ENCODE data around the gene KCNK7. TPM values are rescaled to one million over a fixed set of nuclear protein-coding genes. Genes with fewer than 3 reads are reported as not detected.

The KCNK7 gene
- total RNA-seq, 1 experiment from 2014 or later, result 0.58 TPM

DNA sequence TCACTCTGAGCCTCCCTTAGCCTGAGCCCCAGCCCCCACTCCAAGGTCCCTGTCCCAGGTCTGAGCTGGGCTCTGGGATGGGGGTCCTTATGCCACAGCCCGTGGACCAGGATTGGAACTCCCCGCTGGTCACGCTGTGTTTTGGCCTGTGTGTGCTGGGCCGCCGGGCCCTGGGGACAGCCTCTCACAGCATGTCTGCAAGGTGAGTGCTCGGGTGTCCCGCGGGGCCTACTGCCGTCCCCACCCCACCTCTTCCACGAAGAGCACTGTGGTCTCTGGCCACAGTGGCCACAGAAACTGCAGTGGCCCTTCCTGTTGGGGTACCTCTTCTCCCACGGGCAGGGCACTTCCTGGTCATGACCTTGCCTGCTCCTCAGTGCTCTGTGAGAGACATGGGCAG is 38.8 kb upstream of the KCNK7 start:
- Histone ChIP-seq H3K27ac (ENCODE audit: low read length) (no peak overlapping the region), H3K4me1 (ENCODE audit: insufficient read depth, low read length) (peaks cover 7% of the 10 kb centered on the region), H3K4me2 (ENCODE audit: low read length) (no peak overlapping the region), H3K4me3 (ENCODE audit: low read length) (no peak overlapping the region), H3K9me3 (ENCODE audit: low read length) (no peaks in the 10 kb centered on the region), H4K20me1 (ENCODE audit: low read length) (no peaks in the 10 kb centered on the region), H3K9ac (ENCODE audit: low read length) (no peak overlapping the region), H3F3A (ENCODE audit: low read length, unreplicated experiment) (peaks cover 7% of the 10 kb centered on the region), H3K36me3 (ENCODE audit: low read depth, low read length) (peaks cover 51% of the 10 kb centered on the region), H3K9me2 (replicated peaks; ENCODE audit: low read length) (no peaks in the 10 kb centered on the region), H2AFZ (ENCODE audit: low read length) (no peak overlapping the region), H3K27me3 (ENCODE audit: low read length) (no peaks in the 10 kb centered on the region), H3K79me2 (ENCODE audit: low read length) (no peaks in the 10 kb centered on the region)
- no peak for TF ChIP-seq EZH2 (IDR thresholded peaks at IDR 0.05; ENCODE audit: low read length, unreplicated experiment)
- TF ChIP-seq, protein P1, sequence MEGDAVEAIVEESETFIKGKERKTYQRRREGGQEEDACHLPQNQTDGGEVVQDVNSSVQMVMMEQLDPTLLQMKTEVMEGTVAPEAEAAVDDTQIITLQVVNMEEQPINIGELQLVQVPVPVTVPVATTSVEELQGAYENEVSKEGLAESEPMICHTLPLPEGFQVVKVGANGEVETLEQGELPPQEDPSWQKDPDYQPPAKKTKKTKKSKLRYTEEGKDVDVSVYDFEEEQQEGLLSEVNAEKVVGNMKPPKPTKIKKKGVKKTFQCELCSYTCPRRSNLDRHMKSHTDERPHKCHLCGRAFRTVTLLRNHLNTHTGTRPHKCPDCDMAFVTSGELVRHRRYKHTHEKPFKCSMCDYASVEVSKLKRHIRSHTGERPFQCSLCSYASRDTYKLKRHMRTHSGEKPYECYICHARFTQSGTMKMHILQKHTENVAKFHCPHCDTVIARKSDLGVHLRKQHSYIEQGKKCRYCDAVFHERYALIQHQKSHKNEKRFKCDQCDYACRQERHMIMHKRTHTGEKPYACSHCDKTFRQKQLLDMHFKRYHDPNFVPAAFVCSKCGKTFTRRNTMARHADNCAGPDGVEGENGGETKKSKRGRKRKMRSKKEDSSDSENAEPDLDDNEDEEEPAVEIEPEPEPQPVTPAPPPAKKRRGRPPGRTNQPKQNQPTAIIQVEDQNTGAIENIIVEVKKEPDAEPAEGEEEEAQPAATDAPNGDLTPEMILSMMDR (conservative IDR thresholded peaks at IDR 0.05; ENCODE audit: low read depth, low read length), result no peak
- no peak for TF ChIP-seq EZH2phosphoT487 (IDR thresholded peaks at IDR 0.05; ENCODE audit: borderline replicate concordance, low read length)
- ChIA-PET CTCF (no interaction called here), POLR2A (ENCODE audit: unreplicated experiment) (no interaction called here)
- intact Hi-C loops (cut with micrococcal nuclease), result no loop called here
- ATAC-seq, result no peak
- BruUV-seq (replicated peaks), result no TSS peak
- no peak for DNase-seq

DNA sequence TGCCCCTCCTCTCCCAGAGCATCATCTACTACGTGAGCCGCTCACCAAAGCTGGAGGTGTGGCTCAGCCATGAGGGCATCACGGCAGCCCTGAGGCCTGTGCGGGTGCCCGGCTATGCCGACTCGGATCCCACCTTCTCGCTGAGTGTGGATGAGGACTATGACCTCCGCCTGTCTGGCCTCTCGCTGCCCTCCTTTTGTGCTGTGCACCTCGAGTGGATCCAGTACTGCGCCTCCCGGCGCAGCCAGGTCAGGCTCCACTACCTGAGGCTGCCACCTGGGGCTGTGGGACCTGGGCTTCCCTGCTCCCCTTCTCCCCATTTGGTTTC is 38.5 kb upstream of the KCNK7 start:
- POLR2A ChIA-PET (ENCODE audit: unreplicated experiment), result no interaction called here

DNA sequence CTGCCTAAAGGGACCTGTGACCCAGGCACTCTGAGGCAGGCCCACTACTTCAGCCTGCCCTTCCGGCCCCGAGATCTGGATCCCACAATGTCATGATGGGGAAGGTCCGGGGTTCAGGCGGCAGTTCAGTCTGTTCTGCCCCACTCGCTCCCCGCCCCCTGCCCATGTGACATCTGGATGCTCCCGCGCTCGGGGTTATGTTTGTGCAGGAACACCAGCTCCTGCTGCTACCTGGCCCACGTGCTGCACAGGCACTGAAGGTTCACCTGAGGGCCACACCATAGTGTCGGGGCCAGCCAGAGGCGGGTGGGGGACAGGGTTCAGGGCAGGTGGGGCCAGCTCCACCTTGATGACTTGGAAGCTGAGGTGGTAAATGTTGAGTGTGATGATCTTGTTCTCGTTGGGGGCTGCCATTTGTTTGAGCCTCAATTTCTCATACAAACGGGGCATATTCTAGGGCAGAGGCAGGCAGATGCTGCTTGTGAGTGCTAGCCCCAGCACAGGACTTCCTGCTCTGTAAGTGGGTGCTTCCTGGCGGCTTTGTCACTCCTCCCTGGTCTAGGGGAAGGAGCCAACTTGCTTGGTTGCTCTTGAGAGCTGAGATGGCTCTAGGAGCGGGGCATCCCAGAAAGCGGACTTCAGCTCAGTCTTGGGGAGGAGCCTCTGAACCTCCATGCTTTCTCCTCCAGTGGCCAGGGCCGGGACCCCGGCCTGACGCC is 37.9 kb upstream of the KCNK7 start:
- no peaks in the 10 kb centered on the region for H3K27me3 ChIP-seq (ENCODE audit: low read length)
- H3K27ac ChIP-seq (ENCODE audit: low read length), result no peak overlapping the region
- peaks cover 59% of the 10 kb centered on the region for H3K36me3 ChIP-seq (ENCODE audit: low read depth, low read length)
- ChIA-PET POLR2A (ENCODE audit: unreplicated experiment) (no interaction called here), CTCF (no interaction called here)
- peaks cover 6% of the 10 kb centered on the region for H3K4me1 ChIP-seq (ENCODE audit: insufficient read depth, low read length)
- H3F3A ChIP-seq (ENCODE audit: low read length, unreplicated experiment), result peaks cover 7% of the 10 kb centered on the region
- H3K4me3 ChIP-seq (ENCODE audit: low read length), result no peak overlapping the region
- H2AFZ ChIP-seq (ENCODE audit: low read length), result no peak overlapping the region
- no peak for DNase-seq
- H3K4me2 ChIP-seq (ENCODE audit: low read length), result no peak overlapping the region
- no peaks in the 10 kb centered on the region for H3K9me2 ChIP-seq (replicated peaks; ENCODE audit: low read length)
- no TSS peak for BruUV-seq (replicated peaks)
- H3K9me3 ChIP-seq (ENCODE audit: low read length), result no peaks in the 10 kb centered on the region
- H4K20me1 ChIP-seq (ENCODE audit: low read length), result no peaks in the 10 kb centered on the region
- ATAC-seq, result no peak
- TF ChIP-seq EZH2 (IDR thresholded peaks at IDR 0.05; ENCODE audit: low read length, unreplicated experiment), result no peak
- TF ChIP-seq, protein P1 (conservative IDR thresholded peaks at IDR 0.05; ENCODE audit: low read depth, low read length), result no peak
- no peak for TF ChIP-seq EZH2phosphoT487 (IDR thresholded peaks at IDR 0.05; ENCODE audit: borderline replicate concordance, low read length)
- no peak overlapping the region for H3K9ac ChIP-seq (ENCODE audit: low read length)
- intact Hi-C loops (cut with micrococcal nuclease), result no loop called here
- H3K79me2 ChIP-seq (ENCODE audit: low read length), result no peaks in the 10 kb centered on the region

More for the DNA sequence above, 38.5 kb upstream of the KCNK7 start:
- H3K9me3 ChIP-seq (ENCODE audit: low read length), result no peaks in the 10 kb centered on the region
- TF ChIP-seq, protein P1 (conservative IDR thresholded peaks at IDR 0.05; ENCODE audit: low read depth, low read length), result no peak
- TF ChIP-seq EZH2phosphoT487 (IDR thresholded peaks at IDR 0.05; ENCODE audit: borderline replicate concordance, low read length) (no peak), EZH2 (IDR thresholded peaks at IDR 0.05; ENCODE audit: low read length, unreplicated experiment) (no peak)
- H3K4me1 ChIP-seq (ENCODE audit: insufficient read depth, low read length), result peaks cover 7% of the 10 kb centered on the region
- no peak overlapping the region for H3K9ac ChIP-seq (ENCODE audit: low read length)
- CTCF ChIA-PET, result no interaction called here
- no peak overlapping the region for H3K27ac ChIP-seq (ENCODE audit: low read length)
- BruUV-seq (replicated peaks), result no TSS peak
- no peak overlapping the region for H2AFZ ChIP-seq (ENCODE audit: low read length)
- peaks cover 54% of the 10 kb centered on the region for H3K36me3 ChIP-seq (ENCODE audit: low read depth, low read length)
- DNase-seq, result no peak
- no peaks in the 10 kb centered on the region for H3K27me3 ChIP-seq (ENCODE audit: low read length)
- H3K4me3 ChIP-seq (ENCODE audit: low read length), result no peak overlapping the region
- no peaks in the 10 kb centered on the region for H3K79me2 ChIP-seq (ENCODE audit: low read length)
- intact Hi-C loops (cut with micrococcal nuclease), result no loop called here
- ATAC-seq, result no peak
- H3K4me2 ChIP-seq (ENCODE audit: low read length), result no peak overlapping the region
- no peaks in the 10 kb centered on the region for H3K9me2 ChIP-seq (replicated peaks; ENCODE audit: low read length)
- H4K20me1 ChIP-seq (ENCODE audit: low read length), result no peaks in the 10 kb centered on the region
- H3F3A ChIP-seq (ENCODE audit: low read length, unreplicated experiment), result peaks cover 7% of the 10 kb centered on the region
